ENCODE data around the gene MAN1A2.

DNA sequence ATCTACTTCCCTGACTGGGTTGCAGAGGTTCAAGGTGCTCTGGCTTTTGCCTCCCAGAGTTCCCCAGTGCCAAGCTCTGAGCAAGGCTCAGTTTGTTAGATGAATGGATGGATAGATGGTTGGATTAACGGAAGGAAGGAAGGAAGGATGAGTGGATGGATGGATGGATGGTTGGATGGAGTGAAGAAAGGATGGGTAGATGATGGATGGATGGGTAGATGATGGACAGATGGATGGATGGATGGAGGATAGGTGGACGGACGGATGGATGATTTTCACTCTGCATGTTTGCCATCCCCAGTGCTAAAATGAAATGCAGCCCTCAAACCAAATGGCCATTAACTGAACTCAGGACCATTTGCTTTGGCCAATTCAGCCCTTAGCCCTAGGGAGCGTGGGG lies 211.2 kb downstream of the MAN1A2 start:
- TF ChIP-seq POLR2AphosphoS5 (IDR thresholded peaks at IDR 0.05; ENCODE audit: low read depth, low read length) (no peak), SIN3A (IDR thresholded peaks at IDR 0.05; ENCODE audit: borderline replicate concordance, insufficient read depth, low read depth, low read length) (no peak), TCF7L2 (IDR thresholded peaks at IDR 0.05; ENCODE audit: low read depth, low read length) (no peak)
- TF ChIP-seq, protein P1, sequence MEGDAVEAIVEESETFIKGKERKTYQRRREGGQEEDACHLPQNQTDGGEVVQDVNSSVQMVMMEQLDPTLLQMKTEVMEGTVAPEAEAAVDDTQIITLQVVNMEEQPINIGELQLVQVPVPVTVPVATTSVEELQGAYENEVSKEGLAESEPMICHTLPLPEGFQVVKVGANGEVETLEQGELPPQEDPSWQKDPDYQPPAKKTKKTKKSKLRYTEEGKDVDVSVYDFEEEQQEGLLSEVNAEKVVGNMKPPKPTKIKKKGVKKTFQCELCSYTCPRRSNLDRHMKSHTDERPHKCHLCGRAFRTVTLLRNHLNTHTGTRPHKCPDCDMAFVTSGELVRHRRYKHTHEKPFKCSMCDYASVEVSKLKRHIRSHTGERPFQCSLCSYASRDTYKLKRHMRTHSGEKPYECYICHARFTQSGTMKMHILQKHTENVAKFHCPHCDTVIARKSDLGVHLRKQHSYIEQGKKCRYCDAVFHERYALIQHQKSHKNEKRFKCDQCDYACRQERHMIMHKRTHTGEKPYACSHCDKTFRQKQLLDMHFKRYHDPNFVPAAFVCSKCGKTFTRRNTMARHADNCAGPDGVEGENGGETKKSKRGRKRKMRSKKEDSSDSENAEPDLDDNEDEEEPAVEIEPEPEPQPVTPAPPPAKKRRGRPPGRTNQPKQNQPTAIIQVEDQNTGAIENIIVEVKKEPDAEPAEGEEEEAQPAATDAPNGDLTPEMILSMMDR (IDR thresholded peaks at IDR 0.05) = no peak

All from Panc1 (cell line).